Right lobe of liver (tissue), 6 donors: ENCODE results near the gene MUSTN1. TPM values are rescaled to one million over a fixed set of nuclear protein-coding genes. Genes with fewer than 3 reads are reported as not detected.

Experiments used
- ATAC-seq, 4 donors: fragments of 200-7000 bp; cut with Tn5 transposase; one replicate each; pipeline ENCODE4 v1.9.1; 2020; ENCODE audit warnings: mild to moderate bottlenecking in 4 of 4, moderate library complexity in 4 of 4
- DNase-seq, 3 donors: peaks; one replicate each; pipeline ENCODE4 v3.0.0-alpha.2; 2020
- H3K27ac ChIP-seq, 3 donors: fragments of 200-600 bp; one replicate each; pipeline ENCODE4 v1.8.0; 2022
- H3K27me3 ChIP-seq, 2 donors: fragments of 200-600 bp; one replicate each; pipeline ENCODE4 v1.8.0; 2022
- H3K36me3 ChIP-seq, 4 donors: fragments of 200-600 bp; sonication (generic) in 1 of 4; one replicate each; pipeline versions ENCODE4 v1.5.1 to v1.8.0; 2017 to 2022; ENCODE audit warnings: control low read depth in 1 of 4
- H3K4me1 ChIP-seq, 4 donors: fragments of 200-600 bp; sonication (generic) in 1 of 4; one replicate each; pipeline versions ENCODE4 v1.5.1 to v1.8.0; 2017 to 2022; ENCODE audit warnings: control low read depth in 1 of 4
- H3K4me3 ChIP-seq, 3 donors: fragments of 200-600 bp; one replicate each; pipeline ENCODE4 v1.8.0; 2022
- H3K9me3 ChIP-seq, 4 donors: fragments of 200-600 bp; sonication (generic) in 1 of 4; one replicate each; pipeline versions ENCODE4 v1.5.1 to v1.8.0; 2017 to 2022; ENCODE audit warnings: control low read depth in 1 of 4
- POLR2A ChIP-seq: fragments of 450-650 bp; IDR thresholded peaks from one replicate; pipeline ENCODE4 v1.6.1; 2017; ENCODE audit warnings: antibody characterized with exemption, mild to moderate bottlenecking
- WGBS: methylation state at CpG from one replicate; pipeline ENCODE4 v1.1.6; 2018; ENCODE audit warnings: low coverage, low lambda C conversion rate; ENCODE audit not compliant: insufficient coverage; ENCODE audit errors: missing lambda C conversion rate; 5-methylcytosine and 5-hydroxymethylcytosine counted together
- intact Hi-C, 2 donors: fragments of 100-400 bp; cut with DNase I; formaldehyde crosslinking; loops; one replicate each; pipeline versions ENCODE4 v1.11.2 to v1.14.1; 2022
- total RNA-seq, 6 experiments: library from RNA; depleted of rRNA in 2 of 6; stranded (reverse); fragments of >200 nt in 2 of 6; fragmentation: NEBNext Ultra II Directional in 3 of 6; extraction: Animal tissue kit (Norgen Biotek cat#: 25700) in 3 of 6; gene quantifications; one replicate each; pipeline versions ENCODE4 v1.1.0 to v1.2.4, GENCODE V29; 2016 to 2023
- TF ChIP-seq, protein P1 (sequence below), 4 donors: fragments of 200-600 bp in 3 of 4; fragments of 450-650 bp in 1 of 4; IDR thresholded peaks; one replicate each; pipeline versions ENCODE4 v1.5.1 to v1.8.0; 2016 to 2022; ENCODE audit warnings: antibody characterized with exemption in 4 of 4, mild to moderate bottlenecking in 2 of 4
- donor health status: DM: no; HTN: yes; CAD: no.
- donor health status: DM: no; HTN: no; CAD: no.
- donor health status: DM: no; HTN: no; CAD: no.
- donor health status: DM: no; HTN: yes; CAD: no.
- donor health status: DM: no; HTN: yes; CAD: no.

The MUSTN1 gene
- total RNA-seq, 6 experiments from 2014 or later = 0.59 to 9.9 (median 5.7) TPM; not detected in 2

GRCh38 chr3:52816199-52816598, 18.6 kb downstream of the MUSTN1 start:
- TF ChIP-seq POLR2A = no peak
- TF ChIP-seq, protein P1, sequence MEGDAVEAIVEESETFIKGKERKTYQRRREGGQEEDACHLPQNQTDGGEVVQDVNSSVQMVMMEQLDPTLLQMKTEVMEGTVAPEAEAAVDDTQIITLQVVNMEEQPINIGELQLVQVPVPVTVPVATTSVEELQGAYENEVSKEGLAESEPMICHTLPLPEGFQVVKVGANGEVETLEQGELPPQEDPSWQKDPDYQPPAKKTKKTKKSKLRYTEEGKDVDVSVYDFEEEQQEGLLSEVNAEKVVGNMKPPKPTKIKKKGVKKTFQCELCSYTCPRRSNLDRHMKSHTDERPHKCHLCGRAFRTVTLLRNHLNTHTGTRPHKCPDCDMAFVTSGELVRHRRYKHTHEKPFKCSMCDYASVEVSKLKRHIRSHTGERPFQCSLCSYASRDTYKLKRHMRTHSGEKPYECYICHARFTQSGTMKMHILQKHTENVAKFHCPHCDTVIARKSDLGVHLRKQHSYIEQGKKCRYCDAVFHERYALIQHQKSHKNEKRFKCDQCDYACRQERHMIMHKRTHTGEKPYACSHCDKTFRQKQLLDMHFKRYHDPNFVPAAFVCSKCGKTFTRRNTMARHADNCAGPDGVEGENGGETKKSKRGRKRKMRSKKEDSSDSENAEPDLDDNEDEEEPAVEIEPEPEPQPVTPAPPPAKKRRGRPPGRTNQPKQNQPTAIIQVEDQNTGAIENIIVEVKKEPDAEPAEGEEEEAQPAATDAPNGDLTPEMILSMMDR (IDR thresholded peaks at IDR 0.05) = no peak
- Histone ChIP-seq H3K4me1 (peaks cover 0 to 62% (median 18%) of the 10 kb centered on the region in 4 donors), H3K27ac (peak overlapping the region in 1 of 3 donors; percentile 18), H3K4me3 (no peak overlapping the region), H3K9me3 (no peaks in the 10 kb centered on the region), H3K27me3 (no peaks in the 10 kb centered on the region), H3K36me3 (peaks cover 0 to 66% (median 33%) of the 10 kb centered on the region in 4 donors)
- DNase-seq (no peak), ATAC-seq (no peak)
- intact Hi-C loops = no loop called here
- 81% methylated on average over 4 of the region's 6 CpGs for WGBS

GRCh38 chr3:52813810-52814209, 21.0 kb downstream of the MUSTN1 start:
- Histone ChIP-seq H3K27me3 (no peaks in the 10 kb centered on the region), H3K36me3 (peaks cover 0 to 45% (median 19%) of the 10 kb centered on the region in 4 donors), H3K9me3 (no peaks in the 10 kb centered on the region), H3K4me1 (peaks cover 0 to 47% (median 15%) of the 10 kb centered on the region in 4 donors), H3K27ac (peak overlapping the region; percentile 8 to 74 (median 41)), H3K4me3 (no peak overlapping the region)
- WGBS = 20% methylated on average over 2 of the region's 8 CpGs
- intact Hi-C loops = no loop called here
- TF ChIP-seq, protein P1 (IDR thresholded peaks at IDR 0.05) = no peak
- peak; percentile 32 for TF ChIP-seq POLR2A
- ATAC-seq (peak; percentile 14 to 53 (median 34)), DNase-seq (peak; percentile 77 to 86 (median 81))

DNA sequence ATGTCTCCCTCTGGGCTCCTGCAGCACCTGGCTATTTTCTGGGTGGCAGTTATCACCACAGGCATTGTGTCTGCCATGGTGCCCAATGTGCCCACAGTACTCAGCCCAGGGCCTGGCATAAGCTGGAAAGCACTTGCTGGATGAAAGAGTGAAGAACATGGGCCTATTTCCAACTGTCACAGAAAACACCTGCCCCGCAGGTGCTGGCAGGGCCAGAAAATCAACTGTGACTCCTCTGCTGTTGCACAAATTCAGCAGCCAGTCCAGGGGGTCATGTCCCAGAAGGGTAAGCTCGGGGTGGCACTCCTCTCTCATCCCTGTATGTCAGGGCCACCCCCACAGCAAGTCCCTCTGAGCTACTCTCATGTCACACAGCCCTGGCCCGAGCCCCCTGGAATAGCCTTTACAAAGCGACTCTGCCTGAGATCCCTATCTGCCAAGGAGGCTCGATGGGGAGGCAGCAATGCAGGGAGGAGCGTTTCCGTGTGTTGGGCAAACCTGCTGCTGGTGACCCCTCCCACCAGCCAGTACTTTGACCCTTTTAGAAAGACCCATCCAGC, 23.3 kb downstream of the MUSTN1 start:
- intact Hi-C loops = no loop called here
- H3K9me3 ChIP-seq = no peaks in the 10 kb centered on the region
- H3K4me3 ChIP-seq = no peak overlapping the region
- peak overlapping the region in 2 of 3 donors; percentile 64 to 74 for H3K27ac ChIP-seq
- H3K36me3 ChIP-seq = peaks cover 0 to 45% (median 21%) of the 10 kb centered on the region in 4 donors
- DNase-seq = peak; percentile 73 to 88 (median 81)
- ATAC-seq = peak; percentile 26 to 59 (median 50)
- 20% methylated on average over 3 of the region's 7 CpGs for WGBS
- H3K4me1 ChIP-seq = peaks cover 0 to 37% (median 13%) of the 10 kb centered on the region in 4 donors
- no peaks in the 10 kb centered on the region for H3K27me3 ChIP-seq
- peak; percentile 56 for TF ChIP-seq POLR2A
- TF ChIP-seq, protein P1 (IDR thresholded peaks at IDR 0.05) = no peak

DNA sequence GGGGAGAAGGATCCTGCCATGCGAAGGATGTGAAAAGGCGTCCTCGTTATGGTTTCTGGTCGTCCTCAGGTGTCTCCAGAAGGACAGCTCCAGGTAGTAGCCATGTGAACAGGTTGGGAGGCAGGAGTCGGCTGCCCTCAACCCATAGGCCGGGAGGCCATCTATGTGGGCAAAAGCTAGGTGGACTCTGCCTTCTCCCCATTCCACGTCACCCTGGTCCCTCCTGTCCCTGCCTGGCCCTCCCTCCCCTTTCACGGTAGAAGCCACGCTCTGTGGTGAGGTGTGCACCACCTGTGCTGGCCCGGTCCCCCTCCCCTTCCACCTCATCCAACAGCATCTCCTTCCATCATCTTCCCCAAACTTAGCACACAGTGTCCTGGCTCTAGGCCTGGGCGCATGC, 23.9 kb downstream of the MUSTN1 start:
- no peak overlapping the region for H3K4me3 ChIP-seq
- intact Hi-C loops = no loop called here
- no peaks in the 10 kb centered on the region for H3K9me3 ChIP-seq
- H3K4me1 ChIP-seq = peaks cover 0 to 35% (median 13%) of the 10 kb centered on the region in 4 donors
- H3K27me3 ChIP-seq = no peaks in the 10 kb centered on the region
- TF ChIP-seq, protein P1 (IDR thresholded peaks at IDR 0.05) = no peak
- TF ChIP-seq POLR2A = peak; percentile 72
- DNase-seq = peak in 2 of 3 donors; percentile 78 to 81
- WGBS = 62% methylated on average over 6 of the region's 11 CpGs
- peaks cover 0 to 45% (median 22%) of the 10 kb centered on the region in 4 donors for H3K36me3 ChIP-seq
- peak overlapping the region in 2 of 3 donors; percentile 64 to 74 for H3K27ac ChIP-seq
- ATAC-seq = peak; percentile 9 to 62 (median 48)
